SU-DHL-6 (cell line): ENCODE data around the gene ACAP1.

Experiments used
- H2AFZ ChIP-seq: fragments of 200-600 bp; sonication (generic); 2 replicates; pipeline ENCODE4 v1.6.1; 2014; ENCODE audit warnings: low read depth, mild to moderate bottlenecking, moderate library complexity, mixed read lengths, antibody characterized with exemption, low read length; ENCODE audit not compliant: severe bottlenecking
- H3F3A ChIP-seq: fragments of 200-600 bp; shearing (Covaris generic); 2 replicates; pipeline ENCODE4 v1.6.0; 2016; ENCODE audit warnings: antibody characterized with exemption, mild to moderate bottlenecking; ENCODE audit not compliant: insufficient read depth
- H3K27ac ChIP-seq: fragments of 200-600 bp; sonication (generic); 2 replicates; pipeline ENCODE4 v1.5.1; 2016; ENCODE audit warnings: low read depth, mild to moderate bottlenecking, low read length, moderate library complexity, mixed read lengths
- H3K27me3 ChIP-seq: fragments of 200-600 bp; sonication (generic), shearing (Covaris generic); 2 replicates; pipeline ENCODE4 v1.6.0; 2014; ENCODE audit warnings: mild to moderate bottlenecking, low read length
- H3K36me3 ChIP-seq: fragments of 200-600 bp; sonication (generic); 2 replicates; pipeline ENCODE4 v1.6.1; 2014; ENCODE audit warnings: mild to moderate bottlenecking, low read length, mixed read lengths
- H3K4me2 ChIP-seq: fragments of 300-600, 200-600 bp; shearing (Covaris generic), sonication (generic); 2 replicates; pipeline ENCODE4 v1.6.0; 2014; ENCODE audit warnings: low read length, low read depth, mild to moderate bottlenecking; ENCODE audit not compliant: poor library complexity, severe bottlenecking
- H3K4me3 ChIP-seq: fragments of 200-600 bp; sonication (generic); 2 replicates; pipeline ENCODE4 v1.5.1; 2014; ENCODE audit warnings: antibody characterized with exemption, low read length, mild to moderate bottlenecking, mixed read lengths; ENCODE audit not compliant: insufficient read depth, poor library complexity, severe bottlenecking
- H3K79me2 ChIP-seq: fragments of 200-600 bp; sonication (generic); 2 replicates; pipeline ENCODE4 v1.6.1; 2014; ENCODE audit warnings: mild to moderate bottlenecking, low read length, moderate library complexity; ENCODE audit not compliant: insufficient read depth
- H3K9ac ChIP-seq: fragments of 200-600 bp; sonication (generic); 2 replicates; pipeline ENCODE4 v1.7.0; 2014; ENCODE audit warnings: mild to moderate bottlenecking, low read length
- H3K9me2 ChIP-seq: fragments of 200-600 bp; sonication (generic); replicated peaks from 2 replicates; pipeline ENCODE4 v1.6.1; 2014; ENCODE audit warnings: low read length; ENCODE audit not compliant: insufficient read depth
- H3K9me3 ChIP-seq: fragments of 200-600 bp; sonication (generic); 2 replicates; pipeline ENCODE4 v1.6.1; 2014; ENCODE audit warnings: low read length, mixed read lengths; ENCODE audit not compliant: insufficient read depth
- H4K20me1 ChIP-seq: fragments of 200-600 bp; sonication (generic); 2 replicates; pipeline ENCODE4 v1.6.1; 2014; ENCODE audit warnings: low read depth, mild to moderate bottlenecking, antibody characterized with exemption, low read length, moderate library complexity, mixed read lengths
- CTCF ChIP-seq: fragments of 200-600 bp; sonication (generic); IDR thresholded peaks from one replicate; pipeline ENCODE4 v1.5.1; 2017; ENCODE audit warnings: antibody characterized with exemption, mild to moderate bottlenecking, low read length, moderate library complexity; ENCODE audit not compliant: insufficient read depth, poor library complexity, severe bottlenecking
- EZH2phosphoT487 ChIP-seq: fragments of 200-600 bp; sonication (generic), shearing (Covaris generic); conservative IDR thresholded peaks from 2 replicates; pipeline ENCODE4 v1.6.1; 2018; ENCODE audit warnings: mild to moderate bottlenecking, antibody characterized with exemption, low read length, moderate library complexity, mixed read lengths

The ACAP1 gene

DNA sequence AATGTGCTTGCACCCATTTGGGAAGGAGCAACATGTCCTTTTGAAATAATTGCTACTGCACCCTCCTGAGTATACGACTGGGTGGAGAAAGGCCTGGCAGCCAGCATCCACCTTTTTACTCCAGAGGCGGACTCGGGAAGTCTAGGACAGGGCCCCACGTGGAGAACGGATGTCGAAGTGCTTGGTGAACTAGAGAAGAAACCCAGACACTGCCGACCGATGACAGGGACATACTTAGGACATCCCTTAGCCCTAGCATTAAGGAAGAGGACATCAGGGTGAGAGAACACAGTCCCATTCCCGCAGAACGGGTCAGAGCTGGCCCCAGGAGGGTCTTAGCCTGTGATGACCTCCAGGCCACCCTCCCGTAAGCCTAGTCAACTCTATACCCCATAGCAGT lies 45.6 kb upstream of the ACAP1 start:
- TF ChIP-seq EZH2phosphoT487 (no peak), CTCF (no peak)
- Histone ChIP-seq H3K36me3 (no peaks in the 10 kb centered on the region), H3K27ac (no peak overlapping the region), H3K4me2 (no peak overlapping the region), H2AFZ (no peak overlapping the region), H3K9me3 (no peaks in the 10 kb centered on the region), H3K9me2 (no peaks in the 10 kb centered on the region), H3K27me3 (no peaks in the 10 kb centered on the region), H3K4me3 (no peak overlapping the region), H3K79me2 (no peaks in the 10 kb centered on the region), H3K9ac (no peak overlapping the region), H4K20me1 (no peaks in the 10 kb centered on the region), H3F3A (no peaks in the 10 kb centered on the region)

- H3K4me2 ChIP-seq = no peak overlapping the region
- H3K27me3 ChIP-seq = no peaks in the 10 kb centered on the region
- no peaks in the 10 kb centered on the region for H3K9me3 ChIP-seq
- H3K79me2 ChIP-seq = no peaks in the 10 kb centered on the region
- no peaks in the 10 kb centered on the region for H4K20me1 ChIP-seq
- H3K4me3 ChIP-seq = no peak overlapping the region
- no peaks in the 10 kb centered on the region for H3K36me3 ChIP-seq
- no peaks in the 10 kb centered on the region for H3K9me2 ChIP-seq
- no peak overlapping the region for H2AFZ ChIP-seq
- TF ChIP-seq CTCF (no peak), EZH2phosphoT487 (no peak)
- H3K9ac ChIP-seq = no peak overlapping the region
- no peaks in the 10 kb centered on the region for H3F3A ChIP-seq
- no peak overlapping the region for H3K27ac ChIP-seq
Measured at GRCh38 chr17:7292194-7292593, 44.1 kb upstream of the ACAP1 start.

GRCh38 chr17:7292729-7293128 lies 43.6 kb upstream of the ACAP1 start:
- no peak overlapping the region for H3K4me3 ChIP-seq
- no peak overlapping the region for H3K4me2 ChIP-seq

More at GRCh38 chr17:7292729-7293128, 43.6 kb upstream of the ACAP1 start:
- H3K9me2 ChIP-seq = no peaks in the 10 kb centered on the region
- no peaks in the 10 kb centered on the region for H3K79me2 ChIP-seq
- no peaks in the 10 kb centered on the region for H4K20me1 ChIP-seq
- no peaks in the 10 kb centered on the region for H3F3A ChIP-seq
- no peak overlapping the region for H3K27ac ChIP-seq
- no peaks in the 10 kb centered on the region for H3K36me3 ChIP-seq
- no peak overlapping the region for H3K9ac ChIP-seq
- no peaks in the 10 kb centered on the region for H3K27me3 ChIP-seq
- H3K9me3 ChIP-seq = no peaks in the 10 kb centered on the region
- no peak overlapping the region for H2AFZ ChIP-seq
- TF ChIP-seq EZH2phosphoT487 (no peak), CTCF (no peak)
